Measurements from ENCODE around the gene GRIN2D. TPM values are rescaled to one million over a fixed set of nuclear protein-coding genes. Genes with fewer than 3 reads are reported as not detected.

The GRIN2D gene
- total RNA-seq = under 1 TPM in 1 of 2 donors, not detected in 1; 0.68 TPM

DNA sequence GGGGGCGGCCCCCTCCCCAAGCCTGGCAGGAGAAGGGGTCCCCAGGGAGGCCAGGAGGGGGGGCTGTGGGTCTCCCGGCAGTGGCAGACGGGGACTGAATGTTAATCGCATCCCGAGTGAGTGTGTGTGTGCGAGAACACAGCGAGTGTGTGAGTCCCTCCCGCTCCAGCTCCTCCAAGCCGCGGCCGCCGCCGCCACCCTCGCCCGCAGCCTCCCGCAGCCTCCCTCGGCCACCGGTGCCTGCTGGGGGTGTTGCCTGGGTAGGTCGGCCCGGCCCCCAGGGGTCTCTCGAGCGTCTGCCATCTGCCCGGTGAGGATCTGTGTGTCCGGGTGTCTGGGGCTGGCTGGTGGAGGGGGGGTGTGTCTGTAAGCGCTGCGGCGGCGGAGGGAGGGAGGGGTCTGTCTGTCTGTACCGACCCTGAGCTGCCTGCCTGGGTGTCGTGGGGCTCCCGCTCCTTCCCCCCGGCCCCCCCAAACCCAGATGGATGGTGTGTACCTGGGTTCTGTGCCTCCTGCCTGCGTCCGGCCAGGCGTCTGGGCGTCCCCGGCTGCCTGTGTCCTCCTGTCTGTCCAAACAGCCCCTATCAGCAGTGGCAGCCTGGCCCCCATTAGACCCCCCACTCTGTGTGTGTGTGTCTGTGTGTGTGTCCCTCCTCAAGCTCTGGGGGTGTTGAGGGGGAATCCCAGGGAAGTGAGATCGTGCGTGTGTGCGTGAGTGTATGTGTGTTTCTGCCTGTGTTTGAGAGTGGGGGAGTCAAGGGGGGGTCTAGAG lies at the start of gene GRIN2D:
GRIN2D (plus strand) TSS at position 110 of the 772 bp plus-strand sequence. CDS start 4,725 bp downstream, outside the sequence.
- peaks cover 7 to 14% of the 10 kb centered on the region in 2 donors for H3K4me1 ChIP-seq (ENCODE audit: control insufficient read depth in 1 of 2, low read depth in 2 of 2)
- H3K27me3 ChIP-seq (replicated peaks; ENCODE audit: insufficient read depth) = peaks cover 21% of the 10 kb centered on the region
- DNase-seq (ENCODE audit: low spot score) (no peak), ATAC-seq (ENCODE audit: insufficient number of reproducible peaks, low FRiP score, low read depth) (no peak)
- H3K4me3 ChIP-seq = peak within 1 kb of the TSS; percentile 20
- H3K36me3 ChIP-seq = peaks cover 3% of the 10 kb centered on the region
- H3K27ac ChIP-seq = no peak within 1 kb of the TSS
- TF ChIP-seq, protein P1, sequence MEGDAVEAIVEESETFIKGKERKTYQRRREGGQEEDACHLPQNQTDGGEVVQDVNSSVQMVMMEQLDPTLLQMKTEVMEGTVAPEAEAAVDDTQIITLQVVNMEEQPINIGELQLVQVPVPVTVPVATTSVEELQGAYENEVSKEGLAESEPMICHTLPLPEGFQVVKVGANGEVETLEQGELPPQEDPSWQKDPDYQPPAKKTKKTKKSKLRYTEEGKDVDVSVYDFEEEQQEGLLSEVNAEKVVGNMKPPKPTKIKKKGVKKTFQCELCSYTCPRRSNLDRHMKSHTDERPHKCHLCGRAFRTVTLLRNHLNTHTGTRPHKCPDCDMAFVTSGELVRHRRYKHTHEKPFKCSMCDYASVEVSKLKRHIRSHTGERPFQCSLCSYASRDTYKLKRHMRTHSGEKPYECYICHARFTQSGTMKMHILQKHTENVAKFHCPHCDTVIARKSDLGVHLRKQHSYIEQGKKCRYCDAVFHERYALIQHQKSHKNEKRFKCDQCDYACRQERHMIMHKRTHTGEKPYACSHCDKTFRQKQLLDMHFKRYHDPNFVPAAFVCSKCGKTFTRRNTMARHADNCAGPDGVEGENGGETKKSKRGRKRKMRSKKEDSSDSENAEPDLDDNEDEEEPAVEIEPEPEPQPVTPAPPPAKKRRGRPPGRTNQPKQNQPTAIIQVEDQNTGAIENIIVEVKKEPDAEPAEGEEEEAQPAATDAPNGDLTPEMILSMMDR (IDR thresholded peaks at IDR 0.05) = no peak
- H3K9me3 ChIP-seq = no peaks in the 10 kb centered on the region

DNA sequence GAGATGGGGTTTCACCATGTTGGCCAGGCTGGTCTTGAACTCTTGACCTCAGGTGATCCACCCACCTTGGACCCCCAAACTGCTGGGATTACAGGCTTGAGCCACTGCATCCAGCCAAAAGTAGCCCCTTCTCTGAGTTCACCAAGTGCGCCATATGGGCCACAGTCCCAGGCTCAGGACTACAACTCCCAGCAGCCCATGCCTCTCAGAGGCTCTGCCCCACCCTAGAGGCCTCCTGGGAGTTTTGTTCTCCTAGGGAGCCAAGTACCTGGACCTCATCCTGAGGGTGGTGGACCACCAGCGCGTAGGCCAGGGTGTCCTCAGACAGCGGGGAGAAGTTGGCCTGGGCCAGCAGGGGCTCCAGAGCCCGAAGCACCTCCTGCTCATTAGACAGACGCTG lies 48.6 kb upstream of the GRIN2D start:
- Histone ChIP-seq H3K36me3 (no peaks in the 10 kb centered on the region), H3K27ac (no peak overlapping the region), H3K9me3 (no peaks in the 10 kb centered on the region), H3K4me3 (no peak overlapping the region), H3K27me3 (replicated peaks; ENCODE audit: insufficient read depth) (no peaks in the 10 kb centered on the region), H3K4me1 (ENCODE audit: control insufficient read depth in 1 of 2, low read depth in 2 of 2) (no peaks in the 10 kb centered on the region)
- DNase-seq (ENCODE audit: low spot score) (no peak), ATAC-seq (ENCODE audit: insufficient number of reproducible peaks, low FRiP score, low read depth) (no peak)
- TF ChIP-seq, protein P1 (IDR thresholded peaks at IDR 0.05) = no peak

DNA sequence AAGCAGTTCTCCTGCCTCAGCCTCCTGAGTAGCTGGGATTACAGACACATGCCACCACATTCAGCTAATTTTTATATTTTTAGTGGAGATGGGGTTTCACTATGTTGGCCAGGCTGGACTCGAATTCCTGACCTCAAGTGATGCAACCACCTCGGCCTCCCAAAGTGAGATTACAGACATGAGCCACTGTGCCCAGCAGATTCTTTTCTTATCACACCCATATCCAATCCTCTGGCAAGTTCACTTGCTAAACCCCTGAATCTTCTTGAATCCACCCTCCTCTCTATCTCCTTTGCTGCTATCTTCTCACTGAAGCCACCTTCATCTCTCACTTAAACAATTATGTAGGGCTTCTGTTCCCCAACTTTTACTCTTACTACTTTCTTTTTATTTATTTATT lies 47.3 kb upstream of the GRIN2D start:
- H3K4me3 ChIP-seq = no peak overlapping the region
- TF ChIP-seq, protein P1 (IDR thresholded peaks at IDR 0.05) = no peak

DNA sequence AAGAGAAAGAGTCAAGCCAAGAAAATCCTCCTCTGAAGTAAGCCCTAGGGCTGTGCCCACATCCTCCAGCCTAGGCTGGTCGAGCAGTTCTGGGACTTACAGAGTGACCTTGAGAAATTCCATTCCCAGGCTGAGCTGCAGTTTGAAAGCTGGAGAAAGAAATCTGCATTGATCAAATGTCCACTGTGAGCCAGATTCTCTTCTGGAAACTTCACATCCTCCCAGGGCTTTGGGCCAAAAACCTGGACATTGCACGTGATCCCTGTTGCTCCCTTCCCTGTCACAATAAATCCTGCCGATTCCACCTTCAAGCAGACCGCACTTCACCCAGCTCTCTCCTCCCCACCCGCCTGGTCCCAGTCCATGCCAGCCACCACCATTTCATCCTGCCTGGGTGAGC lies 45.4 kb upstream of the GRIN2D start:
- Histone ChIP-seq H3K27ac (no peak overlapping the region), H3K4me1 (ENCODE audit: control insufficient read depth in 1 of 2, low read depth in 2 of 2) (no peaks in the 10 kb centered on the region), H3K9me3 (no peaks in the 10 kb centered on the region), H3K4me3 (no peak overlapping the region), H3K36me3 (no peaks in the 10 kb centered on the region), H3K27me3 (replicated peaks; ENCODE audit: insufficient read depth) (no peaks in the 10 kb centered on the region)
- TF ChIP-seq, protein P1 (IDR thresholded peaks at IDR 0.05) = no peak
- no peak for DNase-seq (ENCODE audit: low spot score)
- ATAC-seq (ENCODE audit: insufficient number of reproducible peaks, low FRiP score, low read depth) = no peak

More for the DNA sequence above, 47.3 kb upstream of the GRIN2D start:
- Histone ChIP-seq H3K36me3 (no peaks in the 10 kb centered on the region), H3K9me3 (no peaks in the 10 kb centered on the region), H3K4me1 (ENCODE audit: control insufficient read depth in 1 of 2, low read depth in 2 of 2) (no peaks in the 10 kb centered on the region), H3K27ac (no peak overlapping the region), H3K27me3 (replicated peaks; ENCODE audit: insufficient read depth) (no peaks in the 10 kb centered on the region)
- ATAC-seq (ENCODE audit: insufficient number of reproducible peaks, low FRiP score, low read depth) (no peak), DNase-seq (ENCODE audit: low spot score) (no peak)

DNA sequence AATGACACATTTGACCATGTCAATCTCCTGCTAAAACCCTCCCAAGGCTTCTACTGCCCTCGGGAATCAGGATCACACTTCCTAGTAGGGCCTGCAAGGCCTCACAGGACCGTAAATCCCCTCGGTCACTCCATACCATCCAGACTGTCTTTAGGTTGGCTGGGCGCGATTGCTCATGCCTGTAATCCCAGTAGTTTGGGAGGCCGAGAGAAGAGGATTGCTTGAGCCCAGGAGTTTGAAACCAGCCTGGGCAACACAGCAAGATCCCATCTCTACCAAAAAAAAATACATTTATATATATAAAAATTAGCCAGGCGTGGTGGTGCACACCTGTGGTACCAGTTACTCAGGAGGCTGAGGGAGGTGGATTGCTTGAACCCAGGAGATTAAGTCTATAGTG lies 44.7 kb upstream of the GRIN2D start:
- no peak for ATAC-seq (ENCODE audit: insufficient number of reproducible peaks, low FRiP score, low read depth)
- H3K9me3 ChIP-seq = no peaks in the 10 kb centered on the region
- H3K36me3 ChIP-seq = no peaks in the 10 kb centered on the region
- no peak for DNase-seq (ENCODE audit: low spot score)
- H3K27ac ChIP-seq = no peak overlapping the region
- TF ChIP-seq, protein P1 (IDR thresholded peaks at IDR 0.05) = no peak
- no peaks in the 10 kb centered on the region for H3K4me1 ChIP-seq (ENCODE audit: control insufficient read depth in 1 of 2, low read depth in 2 of 2)
- no peaks in the 10 kb centered on the region for H3K27me3 ChIP-seq (replicated peaks; ENCODE audit: insufficient read depth)
- no peak overlapping the region for H3K4me3 ChIP-seq

All from thoracic aorta (tissue), 2 donors.